CD1c-positive myeloid dendritic cell (primary cell): ENCODE measurements around the gene IFT88.

ENCODE experiments used
- DNase-seq: peaks from one replicate; pipeline ENCODE4 v3.0.0-alpha.2; 2016; ENCODE audit errors: extremely low spot score

The IFT88 gene

DNA sequence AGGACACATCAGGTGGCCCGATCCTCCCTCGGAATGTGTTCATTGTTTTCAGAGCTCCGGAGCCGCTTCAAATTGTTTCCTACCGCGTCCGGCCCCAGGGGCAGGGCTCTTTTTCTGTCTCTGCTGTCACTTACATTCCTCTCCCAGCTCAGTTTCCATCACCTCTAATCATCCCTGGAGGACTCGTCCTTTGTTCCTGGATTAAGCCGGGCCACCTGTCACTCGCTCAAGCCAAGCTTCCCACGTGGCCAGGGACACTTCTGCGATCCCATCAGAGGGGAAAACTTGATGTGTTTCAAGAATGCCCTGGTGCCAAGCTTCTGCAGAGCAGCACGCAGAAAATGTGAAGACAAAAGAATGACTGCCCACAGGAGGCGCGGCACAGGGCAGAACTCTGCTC is 150.0 kb downstream of the IFT88 start:
- no peak for DNase-seq

- DNase-seq, result no peak
Observed at GRCh38 chr13:20717581-20718542, 150.9 kb downstream of the IFT88 start.

- no peak for DNase-seq
Observed at GRCh38 chr13:20718958-20719566, 152.1 kb downstream of the IFT88 start.

DNA sequence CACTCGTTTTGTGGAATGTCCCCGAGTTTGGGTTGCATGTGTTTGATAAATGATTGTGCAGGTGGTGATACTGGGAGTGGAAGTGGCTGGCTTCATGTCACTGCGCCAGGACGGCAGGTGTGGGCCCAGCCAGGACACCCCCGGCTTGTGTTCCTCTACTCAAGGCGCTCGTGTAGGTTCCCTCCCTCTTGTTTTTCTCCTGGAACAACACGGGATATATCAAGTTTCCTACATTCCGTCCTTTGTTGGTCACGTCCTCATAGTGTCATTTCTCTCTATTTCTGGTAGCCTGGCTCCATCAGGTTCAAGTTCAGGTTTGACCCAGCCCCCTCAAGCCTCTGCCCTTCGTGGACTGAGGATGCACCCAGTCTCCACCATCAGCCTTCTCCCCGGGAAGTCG is 152.8 kb downstream of the IFT88 start:
- DNase-seq, result no peak

DNA sequence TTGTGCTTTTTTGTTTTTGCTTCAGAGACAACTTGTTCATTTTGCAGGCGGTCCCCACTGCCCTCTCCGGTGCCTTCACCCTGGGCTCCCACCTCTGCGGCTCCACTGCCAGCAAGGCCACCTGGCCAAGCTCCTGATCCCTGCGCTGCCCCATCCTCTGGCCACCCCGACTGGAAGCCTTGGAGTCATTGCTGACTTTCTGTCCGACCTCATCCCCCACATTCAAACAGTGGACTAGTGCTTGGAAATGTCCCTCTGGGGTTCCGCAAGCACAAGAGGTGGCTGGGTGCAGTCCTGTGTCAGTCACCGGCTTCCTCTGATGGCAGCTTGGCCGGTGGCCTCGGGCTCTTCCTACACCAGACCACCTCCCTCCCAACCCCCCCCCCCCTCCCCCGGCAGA is 153.5 kb downstream of the IFT88 start:
- no peak for DNase-seq

- DNase-seq, result no peak
Observed at GRCh38 chr13:20721058-20721453, 154.1 kb downstream of the IFT88 start.

- no peak for DNase-seq
Observed at GRCh38 chr13:20721454-20722357, 154.7 kb downstream of the IFT88 start.

GRCh38 chr13:20727856-20728255 is 160.9 kb downstream of the IFT88 start:
- DNase-seq, result no peak

GRCh38 chr13:20728579-20729311 is 161.8 kb downstream of the IFT88 start:
- DNase-seq, result no peak

GRCh38 chr13:20729633-20730585 is 163.0 kb downstream of the IFT88 start:
- no peak for DNase-seq

DNA sequence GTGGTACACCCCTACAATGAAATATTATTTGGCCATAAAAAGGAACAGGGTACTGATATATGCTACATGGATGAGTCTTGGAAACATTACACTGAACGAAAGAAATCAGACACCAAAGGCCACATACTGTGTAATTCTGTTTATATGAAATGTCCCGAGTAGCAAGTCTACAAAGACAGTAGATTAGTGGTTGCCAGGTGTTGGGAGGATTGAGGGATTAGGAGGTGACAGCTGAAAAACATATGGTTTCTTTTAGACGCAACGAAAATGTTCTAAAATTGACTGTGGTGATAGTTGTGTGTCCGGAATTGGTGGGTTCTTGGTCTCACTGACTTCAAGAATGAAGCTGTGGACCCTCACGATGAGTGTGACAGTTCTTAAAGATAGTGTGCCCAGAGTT is 171.7 kb downstream of the IFT88 start:
- no peak for DNase-seq

- DNase-seq, result no peak
Observed at GRCh38 chr13:20740021-20740420, 173.1 kb downstream of the IFT88 start.
